H1 (cell line): Measurements from ENCODE around the gene LINC01488. TPM values are rescaled to one million over a fixed set of nuclear protein-coding genes. Genes with fewer than 3 reads are reported as not detected.
A peak's percentile ranks its signal among the peaks of the same experiment; 100 is the strongest.

Experiments
- CTCF ChIA-PET: fragments of 300-600 bp; sonication (Branson Sonifier 250); formaldehyde crosslinking; loops from one replicate; lab custom pipeline; 2021; ENCODE audit not compliant: partially characterized antibody; lab: Charles Lee
- POLR2A ChIA-PET: fragments of 300-600 bp; sonication (Branson Sonifier 250); formaldehyde crosslinking; loops from one replicate; lab custom pipeline; 2021; ENCODE audit warnings: inconsistent platforms; ENCODE audit not compliant: partially characterized antibody; lab: Charles Lee
- DNase-seq, 2 experiments: peaks; one replicate each; pipeline versions ENCODE4 v3.0.0 to v3.0.0-alpha.2; 2010 to 2022; ENCODE audit warnings: low spot score in 2 of 2, low read depth in 1 of 2, mixed read lengths in 1 of 2
- FAIRE-seq: peaks from 2 replicates; lab custom pipeline; 2011; peaks lifted over from hg19 to GRCh38; lab: Jason Lieb, UNC
- H2AFZ ChIP-seq: 2 replicates; pipeline ENCODE4 v1.8.1; 2012; ENCODE audit warnings: low read length, inconsistent platforms
- H2AK5ac ChIP-seq: 2 replicates; pipeline ENCODE4 v1.6.1; 2013; ENCODE audit warnings: low read depth, low read length
- H2BK120ac ChIP-seq: replicated peaks from 2 replicates; pipeline ENCODE3; 2013; ENCODE audit warnings: low read depth, low read length, inconsistent platforms
- H2BK12ac ChIP-seq: 2 replicates; pipeline ENCODE4 v1.6.1; 2013; ENCODE audit warnings: low read depth, low read length
- H2BK15ac ChIP-seq: 2 replicates; pipeline ENCODE4 v1.6.1; 2013; ENCODE audit warnings: low read length
- H2BK20ac ChIP-seq: 2 replicates; pipeline ENCODE4 v1.6.1; 2013; ENCODE audit warnings: low read length
- H2BK5ac ChIP-seq: 2 replicates; pipeline ENCODE4 v1.6.1; 2013; ENCODE audit warnings: low read depth, low read length
- H3K14ac ChIP-seq: 2 replicates; pipeline ENCODE4 v1.6.1; 2013; ENCODE audit warnings: inconsistent platforms; ENCODE audit not compliant: insufficient read length
- H3K18ac ChIP-seq: 2 replicates; pipeline ENCODE4 v1.6.1; 2013; ENCODE audit warnings: low read length; ENCODE audit errors: extremely low read depth
- H3K23ac ChIP-seq: 2 replicates; pipeline ENCODE4 v1.6.1; 2013; ENCODE audit warnings: inconsistent platforms; ENCODE audit not compliant: insufficient read length
- H3K23me2 ChIP-seq: 2 replicates; pipeline ENCODE4 v1.6.1; 2013; ENCODE audit warnings: low read depth, low read length
- H3K27ac ChIP-seq: 2 replicates; pipeline ENCODE4 v1.6.1; 2011; ENCODE audit warnings: low read depth, low read length, inconsistent platforms
- H3K27me3 ChIP-seq, 4 experiments: replicated peaks in 1 of 4; 1 replicate in 1 of 4; 2 replicates in 3 of 4; pipeline versions ENCODE4 v1.6.1 to v1.8.1; 2011 to 2013; ENCODE audit warnings: low read length in 3 of 4, mild to moderate bottlenecking in 3 of 4, inconsistent platforms in 2 of 4, mixed read lengths in 2 of 4, moderate library complexity in 1 of 4; ENCODE audit not compliant: control insufficient read depth in 3 of 4, insufficient read depth in 3 of 4; ENCODE audit errors: extremely low read depth in 1 of 4
- H3K36me3 ChIP-seq, 4 experiments: 2 replicates each; pipeline versions ENCODE4 v1.6.1 to v1.8.1; 2011 to 2013; ENCODE audit warnings: mild to moderate bottlenecking in 4 of 4, low read length in 3 of 4, moderate library complexity in 2 of 4, control low read depth in 1 of 4, inconsistent platforms in 1 of 4; ENCODE audit not compliant: insufficient read depth in 4 of 4, control insufficient read depth in 2 of 4
- H3K4ac ChIP-seq: replicated peaks from 2 replicates; pipeline ENCODE3; 2013; ENCODE audit warnings: low read length, low read depth, mixed read lengths, inconsistent platforms; ENCODE audit not compliant: insufficient read length
- H3K4me1 ChIP-seq, 4 experiments: replicated peaks in 1 of 4; 1 replicate in 1 of 4; 2 replicates in 3 of 4; pipeline versions ENCODE4 v1.6.1 to v1.8.1; 2011 to 2013; ENCODE audit warnings: low read length in 3 of 4, inconsistent platforms in 2 of 4, mixed read lengths in 1 of 4; ENCODE audit not compliant: insufficient read depth in 4 of 4, control insufficient read depth in 3 of 4
- H3K4me2 ChIP-seq, 2 experiments: 2 replicates each; pipeline versions ENCODE4 v1.6.1 to v1.8.1; 2011 to 2013; ENCODE audit warnings: low read depth in 2 of 2, low read length in 2 of 2, control low read depth in 1 of 2, inconsistent platforms in 1 of 2, mild to moderate bottlenecking in 1 of 2; ENCODE audit not compliant: insufficient read depth in 1 of 2
- H3K4me3 ChIP-seq, 4 experiments: fragments of 200-600, 300-600 bp in 1 of 4; sonication (generic), shearing (Covaris generic), sonication (Bioruptor Twin) in 1 of 4; 2 replicates each; pipeline versions ENCODE4 v1.5.1 to v1.8.1; 2011 to 2016; ENCODE audit warnings: low read length in 4 of 4, low read depth in 3 of 4, control low read depth in 2 of 4, inconsistent platforms in 2 of 4, mild to moderate bottlenecking in 2 of 4, mixed read lengths in 1 of 4, moderate library complexity in 1 of 4; ENCODE audit not compliant: insufficient read depth in 2 of 4; ENCODE audit errors: extremely low read depth in 1 of 4
- H3K56ac ChIP-seq: replicated peaks from 2 replicates; pipeline ENCODE3; 2013; ENCODE audit warnings: low read depth, mild to moderate bottlenecking, mixed read lengths, low read length, inconsistent platforms; ENCODE audit not compliant: insufficient read length
- H3K79me1 ChIP-seq: 2 replicates; pipeline ENCODE4 v1.6.1; 2013; ENCODE audit warnings: low read depth, low read length, control low read depth
- H3K79me2 ChIP-seq, 2 experiments: 2 replicates each; pipeline versions ENCODE4 v1.6.1 to v1.8.1; 2012 to 2013; ENCODE audit warnings: low read length in 2 of 2, mild to moderate bottlenecking in 2 of 2, inconsistent platforms in 1 of 2; ENCODE audit not compliant: insufficient read depth in 2 of 2, control insufficient read depth in 1 of 2
- H3K9ac ChIP-seq, 4 experiments: replicated peaks in 1 of 4; 1 replicate in 1 of 4; 2 replicates in 3 of 4; pipeline versions ENCODE4 v1.6.1 to v1.8.1; 2011 to 2013; ENCODE audit warnings: low read depth in 3 of 4, low read length in 3 of 4, control low read depth in 2 of 4, mild to moderate bottlenecking in 2 of 4, moderate library complexity in 2 of 4, inconsistent platforms in 1 of 4; ENCODE audit errors: extremely low read depth in 1 of 4
- H3K9me3 ChIP-seq, 2 experiments: 2 replicates each; pipeline versions ENCODE4 v1.6.1 to v1.8.1; 2012 to 2013; ENCODE audit warnings: mild to moderate bottlenecking in 2 of 2, moderate library complexity in 2 of 2, control low read depth in 1 of 2, inconsistent platforms in 1 of 2, low read depth in 1 of 2, low read length in 1 of 2, mixed read lengths in 1 of 2; ENCODE audit not compliant: insufficient read depth in 2 of 2
- H4K20me1 ChIP-seq, 2 experiments: replicated peaks in 1 of 2; 2 replicates each; pipeline versions ENCODE3 to v1.8.1; 2011 to 2013; ENCODE audit warnings: inconsistent platforms in 2 of 2, low read length in 2 of 2, mild to moderate bottlenecking in 1 of 2; ENCODE audit not compliant: insufficient read depth in 2 of 2, control insufficient read depth in 1 of 2
- H4K5ac ChIP-seq: 2 replicates; pipeline ENCODE4 v1.6.1; 2013; ENCODE audit warnings: low read length, low read depth, mixed read lengths, inconsistent platforms; ENCODE audit not compliant: insufficient read length
- H4K8ac ChIP-seq: 2 replicates; pipeline ENCODE4 v1.8.0; 2013; ENCODE audit warnings: mild to moderate bottlenecking, moderate library complexity, low read length, inconsistent platforms; ENCODE audit not compliant: insufficient read depth; ENCODE audit errors: extremely low read depth
- H4K91ac ChIP-seq: replicated peaks from 2 replicates; pipeline ENCODE3; 2013; ENCODE audit warnings: low read length, mixed read lengths, inconsistent platforms; ENCODE audit not compliant: insufficient read length
- BRCA1 ChIP-seq: IDR thresholded peaks from 2 replicates; pipeline ENCODE4 v1.6.1; 2012; ENCODE audit warnings: low read depth, low read length, improper control_type of control experiment
- HDAC6 ChIP-seq: IDR thresholded peaks from one replicate; pipeline ENCODE4 v1.7.1; 2012; ENCODE audit warnings: low read depth, mild to moderate bottlenecking, inconsistent platforms, low read length, moderate library complexity
- KDM1A ChIP-seq: fragments of 200-600, 300-600 bp; sonication (generic); IDR thresholded peaks from 2 replicates; pipeline ENCODE4 v1.7.1; 2016; ENCODE audit warnings: mild to moderate bottlenecking, low read length, borderline replicate concordance
- NANOG ChIP-seq: IDR thresholded peaks from 2 replicates; pipeline ENCODE4 v1.6.1; 2011; ENCODE audit warnings: low read length, low read depth, mild to moderate bottlenecking, inconsistent platforms; ENCODE audit not compliant: insufficient read depth, poor library complexity, severe bottlenecking
- POLR2AphosphoS5 ChIP-seq: IDR thresholded peaks from 2 replicates; pipeline ENCODE4 v1.6.1; 2011; ENCODE audit warnings: low read depth, low read length
- RBBP5 ChIP-seq: IDR thresholded peaks from 2 replicates; pipeline ENCODE4 v1.7.1; 2012; ENCODE audit warnings: low read depth, mild to moderate bottlenecking, inconsistent platforms, low read length, moderate library complexity, borderline replicate concordance
- SIX5 ChIP-seq: IDR thresholded peaks from 2 replicates; pipeline ENCODE4 v1.6.1; 2011; ENCODE audit warnings: mild to moderate bottlenecking, low read depth, low read length
- SP2 ChIP-seq: IDR thresholded peaks from 2 replicates; pipeline ENCODE4 v1.6.1; 2012; ENCODE audit warnings: mild to moderate bottlenecking, low read length, inconsistent platforms
- SRF ChIP-seq: IDR thresholded peaks from 2 replicates; pipeline ENCODE4 v1.6.1; 2011; ENCODE audit warnings: mild to moderate bottlenecking, low read depth, low read length, moderate library complexity
- WGBS, 2 experiments: shearing (Covaris generic) in 1 of 2; methylation state at CpG; one replicate each; pipeline versions ENCODE4 v1.1.6 to v1.1.7; 2013 to 2015; ENCODE audit warnings: low lambda C conversion rate in 2 of 2, mixed read lengths in 2 of 2, inconsistent platforms in 1 of 2, low coverage in 1 of 2, missing lambda C conversion rate in 1 of 2; ENCODE audit not compliant: insufficient replicate concordance in 2 of 2, insufficient coverage in 1 of 2, insufficient read length in 1 of 2; ENCODE audit errors: extremely low coverage in 1 of 2, missing lambda C conversion rate in 1 of 2; 5-methylcytosine and 5-hydroxymethylcytosine counted together
- polyA plus RNA-seq, 7 experiments: library from polyadenylated mRNA; depleted of rRNA in 3 of 7; stranded (reverse) in 5 of 7; unstranded in 2 of 7; fragments of >200 nt in 5 of 7; fragments of 200-250 nt in 2 of 7; gene quantifications; 1 replicate in 5 of 7; 2 replicates in 1 of 7; 4 replicates in 1 of 7; pipeline versions ENCODE4 v1.2.1 to v1.2.3, GENCODE V29; 2011 to 2013; ENCODE audit warnings: missing spikeins in 2 of 7, mixed read lengths in 2 of 7
- total RNA-seq: library from RNA; stranded (reverse); fragmentation: NEBNext Ultra II Directional; extraction: Animal tissue kit (Norgen Biotek cat#: 25700); gene quantifications from 2 replicates; pipeline ENCODE4 v1.2.1, GENCODE V29; 2021

LINC01488 gene
- total and polyA plus RNA-seq, 2 of the 8 experiments (the other 6 are each of a cell fraction or from before 2014, with no cell fraction given): not detected

- H3K4me1 ChIP-seq: peaks cover 16 to 62% (median 52%) of the 10 kb centered on the region in 4 experiments
- peaks cover 0 to 3% (median 0%) of the 10 kb centered on the region in 4 experiments; a peak in 3 of 7 replicates for H3K27me3 ChIP-seq
- no peak overlapping the region for H3K14ac ChIP-seq
- no peaks in the 10 kb centered on the region for H3K36me3 ChIP-seq
- no peak overlapping the region for H3K56ac ChIP-seq
- no peaks in the 10 kb centered on the region; the same call in 1 of the 2 replicates for H3K79me1 ChIP-seq
- no peak overlapping the region for H3K4me3 ChIP-seq
- no peak overlapping the region for H3K4ac ChIP-seq
- H4K5ac ChIP-seq: no peak overlapping the region
- no peak overlapping the region for H2AFZ ChIP-seq
- DNase-seq (no peak), FAIRE-seq (no peak)
- TF ChIP-seq SP2 (no peak), POLR2AphosphoS5 (no peak), NANOG (no peak), HDAC6 (no peak), KDM1A (no peak), SRF (no peak), SIX5 (no peak), BRCA1 (no peak), RBBP5 (no peak)
- peak overlapping the region; percentile 84 for H3K18ac ChIP-seq
- no peaks in the 10 kb centered on the region for H4K20me1 ChIP-seq
- H2AK5ac ChIP-seq: peak overlapping the region; percentile 85; the same call in 1 of the 2 replicates
- no peak overlapping the region for H4K8ac ChIP-seq
- no peak overlapping the region for H3K27ac ChIP-seq
- H2BK12ac ChIP-seq: peak overlapping the region; percentile 52; the same call in 1 of the 2 replicates
- H3K9me3 ChIP-seq: no peaks in the 10 kb centered on the region
- no peaks in the 10 kb centered on the region for H3K79me2 ChIP-seq
- H2BK15ac ChIP-seq: peak overlapping the region; percentile 92; the same call in 1 of the 2 replicates
- WGBS, 2 experiments: 91% methylated on average over 13 of the region's 13 CpGs; no CpG with 5 or more reads in 1 of the 2 experiments
- H2BK5ac ChIP-seq: peak overlapping the region; percentile 90; the same call in 1 of the 2 replicates
- ChIA-PET CTCF (interaction anchor here (0.7 to 1.8 kb wide), 2 partner anchors 17 to 204 kb away, joined by 3 to 5 read pairs; no protein-coding TSS in a partner anchor), POLR2A (interaction anchor here (1.1 to 1.7 kb wide), 2 partner anchors 200 to 203 kb away, joined by 3 to 6 read pairs; no protein-coding TSS in a partner anchor)
- no peak overlapping the region for H3K9ac ChIP-seq
- peak overlapping the region; percentile 90; the same call in 1 of the 2 replicates for H2BK20ac ChIP-seq
- H3K23ac ChIP-seq: no peak overlapping the region
- H2BK120ac ChIP-seq: no peak overlapping the region
- no peaks in the 10 kb centered on the region for H3K23me2 ChIP-seq
- no peak overlapping the region for H4K91ac ChIP-seq
- no peak overlapping the region for H3K4me2 ChIP-seq
Observed at GRCh38 chr11:69439651-69440464, 41.6 kb upstream of the LINC01488 start.
